Stromal cell of bone marrow (primary cell): ENCODE data around the gene NEAT1.
"Not testable (repeated sequence)": the region's sequence is repeated elsewhere in the genome, so short reads cannot be mapped to it uniquely, and the experiment has no call there.

Experiments
- DNase-seq: peaks from one replicate; pipeline ENCODE4 v3.0.0-alpha.2; 2012; ENCODE audit warnings: low read depth

NEAT1 gene

DNA sequence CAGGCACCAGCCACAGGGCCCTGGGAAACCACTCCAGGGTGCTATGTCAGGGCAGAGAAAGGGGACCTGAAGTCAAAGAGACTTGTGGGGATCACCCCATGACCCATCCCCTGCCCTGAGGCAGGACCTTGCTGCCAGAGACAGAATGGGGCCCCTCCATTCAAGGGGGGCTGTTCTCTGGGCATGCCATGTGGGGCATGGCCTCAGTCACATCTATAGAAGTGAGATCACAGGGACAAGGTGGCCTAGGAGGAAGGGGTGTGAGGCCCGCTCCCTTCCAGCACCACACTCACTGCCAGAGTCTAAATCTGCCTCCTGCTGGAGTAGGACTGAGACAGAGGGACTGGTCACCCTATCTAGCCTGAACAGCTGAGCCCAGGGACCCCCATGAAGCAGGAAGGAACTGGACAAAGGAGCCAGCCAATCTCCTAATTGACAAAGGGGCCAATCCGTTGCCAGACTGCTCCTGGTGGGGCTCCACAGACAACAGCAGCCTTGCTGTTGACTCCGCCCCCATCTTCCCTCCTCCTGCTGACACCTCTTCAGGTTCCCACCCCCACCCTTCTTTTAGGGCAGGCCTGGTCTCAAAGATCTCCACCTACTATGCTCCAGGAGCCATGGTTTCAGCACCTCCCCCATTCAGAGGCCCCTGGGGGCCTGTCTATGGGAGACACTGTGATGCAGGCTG is 26.0 kb downstream of the NEAT1 start:
- peak; percentile 59 for DNase-seq

DNA sequence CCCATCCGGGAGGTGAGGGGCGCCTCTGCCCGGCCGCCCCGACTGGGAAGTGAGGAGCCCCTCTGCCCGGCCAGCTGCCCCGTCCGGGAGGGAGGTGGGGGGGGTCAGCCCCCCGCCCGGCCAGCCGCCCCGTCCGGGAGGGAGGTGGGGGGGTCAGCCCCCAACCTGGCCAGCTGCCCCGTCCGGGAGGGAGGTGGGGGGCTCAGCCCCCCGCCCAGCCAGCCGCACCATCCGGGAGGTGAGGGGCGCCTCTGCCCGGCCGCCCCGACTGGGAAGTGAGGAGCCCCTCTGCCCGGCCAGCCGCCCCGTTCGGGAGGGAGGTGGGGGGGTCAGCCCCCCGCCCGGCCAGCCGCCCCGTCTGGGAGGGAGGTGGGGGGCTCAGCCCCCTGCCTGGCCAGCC is 28.7 kb downstream of the NEAT1 start:
- DNase-seq, result not testable (repeated sequence)

DNA sequence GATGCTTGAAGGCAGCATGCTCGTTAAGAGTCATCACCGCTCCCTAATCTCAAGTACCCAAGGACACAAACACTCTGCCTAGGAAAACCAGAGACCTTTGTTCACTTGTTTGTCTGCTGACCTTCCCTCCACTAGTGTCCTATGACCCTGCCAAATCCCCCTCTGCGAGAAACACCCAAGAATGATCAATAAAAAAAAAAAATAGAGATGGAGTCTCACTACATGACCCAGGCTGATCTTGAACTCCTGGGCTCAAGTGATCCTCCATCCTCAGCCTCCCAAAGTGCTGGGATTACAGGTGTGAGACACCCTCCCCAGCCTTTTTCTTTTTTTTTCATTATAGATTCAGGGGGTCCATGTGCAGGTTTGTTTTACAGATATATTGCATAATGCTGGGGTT is 29.7 kb downstream of the NEAT1 start:
- not testable (repeated sequence) for DNase-seq

DNA sequence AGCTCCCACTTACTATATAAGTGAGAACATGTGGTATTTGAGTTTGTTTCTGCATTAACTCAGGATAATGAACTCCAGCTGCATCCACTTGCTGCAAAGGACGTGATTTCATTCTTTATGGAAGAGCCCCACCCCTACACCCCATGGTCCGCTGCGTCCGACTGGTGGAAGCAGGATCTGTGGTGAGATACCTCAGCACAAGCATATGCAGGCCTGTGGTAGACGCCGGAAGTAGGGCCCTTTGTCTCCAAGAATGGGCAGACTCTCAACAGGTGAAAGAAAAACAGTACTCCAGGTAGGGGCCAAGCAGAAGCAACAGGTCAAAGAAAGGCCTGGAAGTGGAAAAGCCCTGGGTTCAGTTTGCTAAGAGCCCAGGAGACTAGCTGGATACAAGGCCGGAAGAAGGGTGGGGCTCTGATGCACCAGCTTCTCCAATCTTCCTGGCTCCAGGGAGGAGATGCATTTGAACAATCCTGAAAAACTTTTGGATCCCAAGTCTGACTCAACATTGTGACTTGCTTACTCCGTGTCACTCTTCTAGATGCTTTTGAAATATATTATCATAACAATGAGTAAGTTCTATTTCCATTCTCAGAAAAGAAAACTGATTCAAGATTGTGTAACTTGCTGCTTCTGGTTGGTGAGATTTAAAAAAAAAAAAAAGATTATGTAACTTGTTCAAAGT is 30.4 kb downstream of the NEAT1 start:
- DNase-seq, result peak; percentile 95

DNA sequence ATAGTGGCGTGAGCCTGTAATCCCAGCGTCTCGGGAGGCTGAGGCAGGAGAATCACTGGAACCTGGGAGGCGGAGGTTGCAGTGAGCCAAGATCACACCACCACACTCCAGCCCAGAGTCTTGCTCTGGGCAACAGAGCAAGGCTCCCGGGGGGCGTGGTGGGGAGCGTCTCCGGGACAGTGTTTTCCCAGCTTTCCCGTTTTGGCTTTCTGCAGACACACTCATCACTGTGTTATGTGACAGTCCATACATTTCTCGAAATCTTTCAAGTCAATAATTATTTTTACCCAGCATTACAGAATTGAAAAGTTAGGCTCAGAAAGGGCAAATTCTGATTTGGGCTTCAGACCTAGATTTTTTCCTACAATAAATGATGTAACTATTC is 31.7 kb downstream of the NEAT1 start:
- DNase-seq, result peak; percentile 40

DNA sequence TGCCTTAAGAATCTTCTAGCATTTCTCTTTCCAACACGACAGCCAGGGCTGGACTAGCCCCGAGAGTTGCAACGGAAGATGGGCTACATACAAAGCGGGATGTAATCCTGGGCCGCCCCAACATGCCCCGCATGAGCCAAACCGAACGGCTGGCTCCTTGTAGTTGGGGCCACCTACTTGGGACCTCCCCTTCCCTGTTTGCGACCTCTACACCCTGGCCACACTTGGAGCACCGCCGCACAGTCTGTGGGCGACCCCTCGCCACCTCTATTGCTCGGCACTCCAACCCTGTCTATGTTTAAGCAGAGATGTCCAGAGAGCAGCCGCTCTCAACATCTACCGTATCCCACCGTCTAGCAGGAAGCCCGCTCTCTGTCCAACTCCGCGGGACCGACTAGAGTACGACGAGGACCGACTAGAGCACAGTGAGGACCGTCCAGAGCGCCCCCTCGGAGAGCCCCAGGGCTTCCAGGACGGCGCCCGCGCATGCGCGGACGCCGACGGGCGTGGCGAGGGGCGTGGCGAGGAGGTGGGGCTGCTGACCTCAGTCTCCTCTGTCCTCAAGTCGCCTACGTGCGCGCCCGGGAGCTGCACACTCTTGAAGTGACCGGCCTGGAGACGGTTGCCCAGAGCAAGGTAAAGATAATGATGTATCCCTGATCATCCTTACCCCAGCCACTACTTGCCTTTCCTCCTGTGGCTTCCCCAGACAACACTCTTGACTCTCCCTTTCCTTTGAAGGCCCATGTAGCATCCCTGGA is 32.3 kb downstream of the NEAT1 start:
- DNase-seq, result peak; percentile 69

DNA sequence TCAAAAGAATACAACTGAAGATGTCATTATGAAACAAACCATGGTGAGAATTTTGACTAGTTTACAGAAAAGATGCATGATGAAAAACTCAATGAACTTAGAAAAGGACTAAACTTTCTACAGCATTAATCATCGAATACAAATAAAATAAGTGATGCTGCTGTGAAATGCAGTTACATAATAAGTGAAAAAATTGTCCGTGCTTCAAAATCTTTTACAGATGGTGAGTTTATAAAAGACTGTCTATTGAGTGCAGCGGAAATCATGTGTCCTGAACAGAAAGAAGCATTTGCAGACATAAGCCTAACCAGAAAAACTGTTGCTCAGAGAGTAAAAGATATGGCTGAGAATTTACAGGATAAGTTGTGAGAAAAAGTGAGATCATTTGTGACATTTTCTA is 33.8 kb downstream of the NEAT1 start:
- no peak for DNase-seq

DNA sequence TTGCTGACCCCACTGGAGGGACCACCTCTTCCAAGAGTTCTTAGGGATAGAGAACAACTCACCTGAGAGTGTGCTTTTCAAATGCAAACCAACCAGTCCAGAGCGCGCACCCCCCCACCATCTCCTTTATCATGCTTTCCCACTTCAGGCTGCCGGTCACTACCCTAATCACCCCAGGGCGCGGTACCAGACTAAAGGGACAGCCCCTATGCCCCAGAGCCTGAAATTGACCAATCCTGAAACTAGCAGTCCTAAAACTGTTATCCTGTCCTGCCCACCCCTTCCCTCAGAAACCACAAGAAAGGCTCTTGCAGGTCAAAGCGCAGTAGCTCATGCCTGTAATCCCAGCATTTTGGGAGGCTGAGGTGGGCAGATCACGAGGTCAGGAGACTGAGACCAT is 37.0 kb downstream of the NEAT1 start:
- DNase-seq, result no peak

DNA sequence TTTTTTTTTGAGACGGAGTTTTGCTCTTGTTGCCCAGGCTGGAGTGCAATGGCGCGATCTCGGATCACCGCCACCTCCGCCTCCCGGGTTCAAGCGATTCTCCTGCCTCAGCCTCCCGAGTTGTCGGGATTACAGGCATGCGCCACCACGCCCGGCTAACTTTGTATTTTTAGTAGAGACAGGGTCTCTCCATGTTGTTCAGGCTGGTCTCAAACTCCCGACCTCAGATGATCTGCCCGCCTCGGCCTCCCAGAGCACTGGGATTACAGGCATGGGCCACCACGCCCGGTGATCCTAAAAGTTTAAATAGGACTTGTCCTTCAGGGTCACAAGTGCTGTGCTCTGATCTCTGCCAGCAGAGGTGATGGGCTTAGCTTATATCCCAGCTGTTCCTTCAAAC is 42.9 kb downstream of the NEAT1 start:
- not testable (repeated sequence) for DNase-seq

DNA sequence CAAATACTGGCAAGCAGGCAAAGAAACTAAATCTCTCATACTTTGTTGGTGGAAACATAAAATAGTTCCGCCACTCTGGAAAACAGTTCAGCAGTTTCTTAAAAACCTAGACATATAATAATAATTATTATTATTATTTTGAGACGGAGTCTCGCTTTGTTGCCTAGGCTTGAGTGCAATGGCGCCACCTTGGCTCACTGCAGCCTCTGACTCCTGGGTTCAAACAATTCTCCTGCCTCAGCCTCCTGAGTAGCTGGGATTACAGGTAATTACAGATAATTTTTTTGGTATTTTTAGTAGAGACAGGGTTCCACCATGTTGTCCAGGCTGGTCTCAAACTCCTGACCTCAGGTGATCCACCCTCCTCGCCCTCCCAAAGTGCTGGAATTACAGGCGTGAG is 44.7 kb downstream of the NEAT1 start:
- not testable (repeated sequence) for DNase-seq

DNA sequence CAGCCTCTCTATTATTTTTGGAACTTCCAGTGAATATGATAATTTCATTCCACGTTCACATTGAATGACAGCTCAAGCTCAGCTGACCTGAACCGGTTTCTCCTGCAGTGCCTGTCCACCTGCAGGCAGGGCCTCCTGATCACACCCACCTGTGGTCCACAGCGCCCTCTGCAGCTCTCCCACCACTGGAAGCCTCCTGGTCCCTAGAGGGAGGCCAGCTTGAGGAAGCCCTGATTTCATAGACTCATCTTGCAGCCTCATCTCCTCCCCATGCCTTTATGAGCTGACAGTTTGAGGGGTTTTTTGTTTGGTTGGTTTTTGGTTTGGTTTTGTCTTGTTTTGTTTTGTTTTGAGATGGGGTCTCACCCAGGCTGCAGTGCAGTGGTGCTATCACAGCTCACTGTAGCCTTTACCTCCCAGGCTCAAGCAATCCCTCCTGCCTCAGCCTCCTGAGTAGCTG is 46.3 kb downstream of the NEAT1 start:
- no peak for DNase-seq

DNA sequence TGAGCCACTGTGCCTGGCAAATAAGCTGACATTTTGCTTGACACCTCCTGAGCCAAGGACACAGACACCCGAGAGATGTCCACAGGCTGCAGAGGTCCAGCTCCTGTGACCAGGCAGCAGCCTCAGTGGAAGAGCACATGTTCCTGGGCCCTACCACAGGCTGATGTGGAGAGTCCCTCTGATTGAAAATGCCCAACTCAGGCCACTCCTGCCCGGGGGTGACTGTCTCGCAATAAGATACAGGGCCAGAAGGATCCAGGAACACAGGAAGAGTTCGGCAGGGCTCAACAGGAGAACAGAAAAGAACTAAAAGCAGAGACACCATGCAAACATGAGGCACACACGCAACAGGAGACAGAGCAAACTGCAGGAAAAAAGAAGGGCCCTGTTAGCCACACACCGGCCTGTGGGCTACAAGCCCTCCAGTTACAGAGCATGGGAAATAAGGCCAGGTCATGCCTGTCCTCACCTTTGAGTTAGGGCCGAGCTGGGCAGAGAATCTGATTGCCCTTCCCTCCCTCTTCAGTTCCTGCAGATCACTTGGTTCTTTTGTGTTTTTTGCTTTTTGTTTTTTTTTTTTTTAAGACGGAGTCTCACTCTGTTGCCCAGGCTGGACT is 47.9 kb downstream of the NEAT1 start:
- no peak for DNase-seq

DNA sequence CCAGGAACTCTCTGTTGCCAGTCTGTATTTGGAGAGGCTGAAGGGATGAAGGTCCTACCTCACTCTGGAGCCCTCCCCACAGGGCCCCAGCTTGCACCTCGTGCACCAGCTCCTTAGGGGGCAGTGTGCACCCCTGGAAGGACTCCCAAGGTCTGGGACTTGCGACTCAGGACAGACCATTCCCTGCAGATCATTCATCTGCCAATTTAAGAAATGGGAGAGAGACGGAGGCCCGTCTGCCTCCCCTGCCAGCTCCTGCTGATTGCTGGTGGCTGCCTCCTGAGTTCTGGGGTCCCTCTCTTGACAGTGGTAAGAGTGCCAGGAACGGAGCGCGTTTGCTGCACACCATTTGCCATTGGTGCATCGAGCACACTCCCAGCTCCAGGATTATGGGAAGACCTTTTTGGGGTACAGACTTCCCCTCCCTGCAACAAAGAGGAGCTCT is 48.9 kb downstream of the NEAT1 start:
- DNase-seq, result no peak

DNA sequence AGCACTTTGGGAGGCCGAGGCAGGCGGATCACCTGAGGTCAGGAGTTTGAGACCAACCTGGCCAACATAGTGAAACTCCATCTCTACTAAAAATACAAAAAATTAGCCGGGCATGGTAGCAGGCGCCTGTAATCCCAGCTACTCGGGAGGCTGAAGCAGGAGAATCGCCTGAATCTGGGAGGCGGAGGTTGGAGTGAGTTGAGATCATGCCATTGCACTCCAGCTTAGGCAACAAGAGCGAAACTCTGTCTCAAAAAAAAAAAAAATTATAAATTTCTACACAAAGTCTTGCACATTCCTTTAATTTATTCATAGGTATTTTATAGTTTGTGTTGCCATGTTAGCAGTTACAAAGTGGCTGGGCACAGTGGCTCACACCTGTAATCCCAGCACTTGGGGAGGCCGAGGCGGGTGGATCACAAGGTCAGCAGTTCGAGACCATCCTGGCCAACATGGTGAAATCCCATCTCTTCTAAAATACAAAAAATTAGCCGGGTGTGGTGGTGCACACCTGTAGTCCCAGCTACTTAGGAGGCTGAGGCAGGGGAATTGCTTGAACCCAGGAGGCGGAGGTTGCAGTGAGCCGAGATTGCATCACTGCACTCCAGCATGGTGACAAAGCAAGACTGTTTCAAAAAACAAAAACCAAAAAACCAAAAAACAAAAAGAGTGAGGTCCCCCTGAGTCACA is 50.1 kb downstream of the NEAT1 start:
- DNase-seq, result not testable (repeated sequence)

DNA sequence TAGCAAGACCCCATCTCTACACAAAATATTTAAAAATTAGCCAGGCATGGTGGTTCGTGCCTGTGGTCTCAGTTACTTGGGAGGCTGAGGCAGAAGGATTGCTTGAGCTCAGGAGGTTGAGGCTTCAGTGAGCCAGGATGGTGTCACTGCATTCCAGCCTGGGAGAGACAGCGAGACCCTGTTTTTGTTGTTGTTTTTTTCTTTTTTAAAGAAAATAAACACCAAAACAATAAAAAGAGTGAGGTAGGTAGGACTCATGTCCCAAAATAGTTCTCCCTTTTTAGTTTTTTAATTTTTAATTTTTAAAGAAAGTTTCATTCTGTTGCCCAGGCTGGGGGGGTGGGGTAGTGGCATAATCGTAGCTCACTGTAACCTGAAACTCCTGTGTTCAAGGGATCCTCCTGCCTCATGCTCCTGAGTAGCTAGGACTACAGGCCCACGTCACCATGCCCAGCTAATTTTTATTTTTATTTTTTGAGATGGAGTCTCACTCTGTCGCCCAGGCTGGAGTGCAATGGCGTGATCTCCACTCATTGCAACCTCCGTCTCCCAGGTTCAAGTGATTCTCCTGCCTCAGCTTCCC is 50.8 kb downstream of the NEAT1 start:
- DNase-seq, result no peak

DNA sequence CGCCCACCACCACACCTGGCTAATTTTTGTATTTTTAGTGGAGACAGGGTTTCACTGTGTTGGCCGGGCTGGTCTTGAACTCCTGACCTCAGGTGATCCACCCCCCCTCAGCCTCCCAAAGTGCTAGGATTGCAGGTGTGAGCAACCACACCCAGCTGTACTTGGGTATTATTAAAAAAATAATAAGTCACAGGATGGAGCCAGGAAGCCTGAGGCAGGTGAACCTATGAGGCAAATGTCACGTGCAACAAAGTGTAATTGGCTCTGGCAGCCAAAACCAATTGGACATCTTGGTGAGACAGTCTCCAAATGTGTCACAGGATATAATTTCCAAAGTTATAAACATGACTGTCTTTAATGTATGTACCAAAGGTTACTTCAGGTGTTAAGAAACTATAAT is 52.3 kb downstream of the NEAT1 start:
- DNase-seq, result no peak

DNA sequence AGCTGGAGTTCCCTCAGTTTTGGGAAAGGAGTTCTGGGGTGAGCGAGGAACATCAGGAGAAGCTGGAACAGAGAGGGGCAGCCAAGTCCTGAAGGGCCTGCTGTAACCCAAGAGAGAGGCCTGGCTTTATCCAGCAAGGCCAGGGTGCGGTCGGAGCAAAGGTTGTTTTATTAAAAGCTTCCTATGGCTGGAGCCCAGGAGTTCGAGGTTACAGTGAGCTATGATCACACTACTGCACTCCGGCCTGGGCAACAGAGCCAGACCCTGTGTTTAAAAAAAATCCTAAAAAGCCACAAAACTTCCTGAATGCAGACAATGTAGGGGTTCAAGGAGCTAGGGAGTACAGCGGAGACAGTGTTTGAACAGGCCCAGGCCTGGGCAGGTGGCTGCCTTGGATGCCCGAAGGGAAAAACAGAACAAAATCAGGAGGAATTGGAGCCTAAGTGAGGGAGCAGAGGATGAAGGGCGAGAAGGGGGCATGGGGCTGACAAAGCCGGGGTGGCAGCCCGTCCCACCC is 54.1 kb downstream of the NEAT1 start:
- peak; percentile 31 for DNase-seq

DNA sequence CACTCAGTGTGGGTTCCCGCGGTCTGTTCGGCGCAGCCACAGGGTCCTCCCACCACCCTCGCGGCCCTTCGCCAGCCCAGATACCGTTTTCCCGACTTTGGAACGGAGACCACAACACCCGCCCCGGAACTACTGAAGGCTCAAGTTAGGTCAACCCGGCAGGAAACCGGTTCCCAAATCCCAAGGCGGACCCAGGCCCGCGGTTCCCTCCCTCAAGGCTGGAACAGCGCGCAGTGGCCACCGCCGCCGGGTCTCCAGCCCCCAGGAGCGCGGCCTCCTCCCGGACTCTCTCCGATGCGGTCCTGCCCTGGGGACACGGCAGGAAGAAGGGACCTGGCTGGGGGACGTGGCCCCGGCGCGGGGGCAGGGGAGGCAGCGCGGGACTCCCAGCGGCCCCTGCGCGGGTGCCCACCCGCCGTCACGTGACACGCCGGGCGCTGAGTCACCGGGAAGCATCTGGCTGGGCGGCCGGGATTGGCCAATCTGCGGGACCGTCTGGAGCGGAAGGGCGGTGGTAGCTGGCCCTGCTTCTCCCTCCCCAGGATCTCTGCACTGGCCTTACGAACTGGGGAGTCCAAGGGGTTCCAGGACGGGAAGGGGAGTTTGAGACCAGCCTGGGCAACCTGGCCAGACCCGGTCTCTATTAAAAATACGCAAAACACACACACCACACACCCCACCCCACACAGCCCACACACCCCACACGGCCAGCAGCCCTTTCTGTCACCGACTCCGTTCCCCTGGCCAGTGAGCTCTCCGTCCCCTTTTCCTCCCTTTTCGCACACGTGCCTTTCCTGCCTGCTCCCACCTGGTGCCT is 54.8 kb downstream of the NEAT1 start:
- DNase-seq, result peak; percentile 90

DNA sequence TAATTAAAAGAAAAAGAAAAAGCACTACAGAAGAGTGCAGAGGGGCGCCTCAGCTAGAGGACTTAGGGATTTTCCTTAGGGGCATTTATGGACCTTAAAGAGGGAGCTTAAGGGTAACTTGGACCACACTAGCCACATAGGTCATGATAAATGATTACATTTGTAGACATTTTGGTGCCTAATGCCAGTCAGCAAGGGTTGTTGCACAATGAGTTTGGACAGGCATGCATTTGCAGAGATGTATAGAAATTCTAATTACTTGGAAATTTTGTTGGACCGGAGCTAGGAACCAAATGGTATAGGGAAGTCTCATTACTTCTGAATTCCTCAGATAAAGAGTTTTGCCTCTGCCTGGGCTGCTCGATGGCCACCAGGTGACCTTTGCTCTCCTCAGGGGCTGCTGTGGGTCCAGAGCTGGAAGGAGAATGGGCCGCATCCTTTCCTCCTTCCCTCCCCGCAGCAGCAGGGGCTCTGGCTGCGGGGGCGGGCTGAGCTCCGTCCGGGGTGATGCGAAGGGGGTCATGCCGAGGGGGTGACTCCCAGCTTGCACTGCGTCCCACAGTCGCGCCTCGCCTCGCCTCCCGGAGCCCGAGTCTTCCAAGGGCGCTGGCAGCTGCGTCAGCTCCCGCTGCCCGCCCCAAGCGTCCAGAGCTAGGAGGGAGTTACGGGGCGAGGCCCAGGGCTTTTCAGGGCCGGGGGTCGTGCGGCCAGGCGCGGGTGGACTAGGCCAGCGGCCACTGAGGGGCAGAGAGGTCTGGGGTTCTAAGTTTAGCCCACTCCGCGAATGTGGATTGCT is 56.0 kb downstream of the NEAT1 start:
- DNase-seq, result peak; percentile 41
